ENCODE measurements around the gene RTL10.

Gene RTL10

GRCh38 chr22:19875061-19875530 lies 20.4 kb upstream of the RTL10 start:
- TF ChIP-seq POLR2A (IDR thresholded peaks at IDR 0.05; ENCODE audit: extremely low read depth, insufficient read length) (no peak), MAX (IDR thresholded peaks at IDR 0.05; ENCODE audit: low read depth, low read length) (no peak), MYC (IDR thresholded peaks at IDR 0.05; ENCODE audit: low read depth, low read length) (no peak), CTCF (IDR thresholded peaks at IDR 0.05; ENCODE audit: low read depth, low read length) (no peak)
- H3K4me3 ChIP-seq (ENCODE audit: low read depth, low read length), result no peak overlapping the region
- no peak for DNase-seq (ENCODE audit: low read depth)

DNA sequence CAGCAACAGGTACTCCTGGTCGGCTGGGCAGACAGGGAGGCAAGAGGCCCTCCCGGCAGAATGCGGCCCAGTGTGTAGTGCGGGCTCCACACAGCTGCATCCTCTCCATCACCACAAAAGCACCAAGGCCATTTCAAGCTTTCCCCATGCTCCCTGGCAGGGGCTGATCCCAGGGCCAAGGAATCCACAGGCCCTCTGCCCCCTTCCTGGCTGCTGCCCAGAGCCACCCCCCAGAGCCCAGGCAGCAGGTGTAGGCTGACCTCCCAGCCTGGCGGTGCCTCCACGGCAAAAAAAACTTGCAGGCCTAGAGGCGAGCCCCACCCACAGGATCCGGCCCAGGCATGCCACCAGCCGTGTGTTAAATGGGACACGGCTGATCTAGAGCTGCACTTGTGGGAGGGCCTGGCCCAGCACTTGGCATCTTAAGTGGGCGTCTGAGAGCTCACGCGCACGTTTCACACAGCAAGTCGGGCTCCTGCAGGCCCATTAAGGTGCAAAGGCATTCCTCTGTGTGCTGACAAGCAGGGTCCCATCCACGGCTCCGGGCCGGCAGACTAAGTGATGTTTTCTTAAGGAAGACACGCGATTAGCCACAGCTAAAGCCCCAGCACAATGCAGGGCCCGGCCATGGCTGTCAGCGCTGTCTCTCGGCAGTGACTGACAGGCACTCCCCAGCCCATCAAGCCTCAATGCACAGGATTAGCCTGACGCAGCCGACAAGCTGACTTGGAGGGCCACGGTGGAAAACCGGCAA lies 19.8 kb upstream of the RTL10 start:
- no peak overlapping the region for H3K4me3 ChIP-seq (ENCODE audit: low read depth, low read length)
- TF ChIP-seq POLR2A (IDR thresholded peaks at IDR 0.05; ENCODE audit: extremely low read depth, insufficient read length), result no peak
- no peak for TF ChIP-seq MYC (IDR thresholded peaks at IDR 0.05; ENCODE audit: low read depth, low read length)
- no peak for TF ChIP-seq CTCF (IDR thresholded peaks at IDR 0.05; ENCODE audit: low read depth, low read length)
- no peak for TF ChIP-seq MAX (IDR thresholded peaks at IDR 0.05; ENCODE audit: low read depth, low read length)
- DNase-seq (ENCODE audit: low read depth), result no peak

DNA sequence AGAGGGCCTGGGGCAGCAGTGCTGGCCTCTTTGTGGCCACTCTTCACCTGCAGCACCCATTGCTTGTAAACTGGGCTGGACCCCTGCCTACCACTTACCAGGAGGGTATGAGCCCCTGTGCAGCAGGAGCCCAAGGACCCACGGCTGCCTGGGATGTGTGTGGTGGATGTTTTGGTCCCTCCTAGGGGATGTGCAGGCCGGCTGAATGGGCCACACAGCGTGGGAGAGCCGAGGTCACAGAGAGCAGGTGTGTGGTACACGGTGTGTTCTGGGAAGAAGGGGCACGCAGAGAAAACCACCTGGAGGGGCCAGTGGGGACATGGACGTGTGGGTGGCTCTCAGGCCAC lies 19.3 kb upstream of the RTL10 start:
- no peak for TF ChIP-seq POLR2A (IDR thresholded peaks at IDR 0.05; ENCODE audit: extremely low read depth, insufficient read length)
- no peak for TF ChIP-seq CTCF (IDR thresholded peaks at IDR 0.05; ENCODE audit: low read depth, low read length)
- TF ChIP-seq MYC (IDR thresholded peaks at IDR 0.05; ENCODE audit: low read depth, low read length), result no peak
- no peak for TF ChIP-seq MAX (IDR thresholded peaks at IDR 0.05; ENCODE audit: low read depth, low read length)
- H3K4me3 ChIP-seq (ENCODE audit: low read depth, low read length), result no peak overlapping the region
- DNase-seq (ENCODE audit: low read depth), result no peak

GRCh38 chr22:19873138-19873959 lies 18.7 kb upstream of the RTL10 start:
- DNase-seq (ENCODE audit: low read depth), result no peak
- TF ChIP-seq MYC (IDR thresholded peaks at IDR 0.05; ENCODE audit: low read depth, low read length) (no peak), CTCF (IDR thresholded peaks at IDR 0.05; ENCODE audit: low read depth, low read length) (no peak)
- H3K4me3 ChIP-seq (ENCODE audit: low read depth, low read length), result no peak overlapping the region

DNA sequence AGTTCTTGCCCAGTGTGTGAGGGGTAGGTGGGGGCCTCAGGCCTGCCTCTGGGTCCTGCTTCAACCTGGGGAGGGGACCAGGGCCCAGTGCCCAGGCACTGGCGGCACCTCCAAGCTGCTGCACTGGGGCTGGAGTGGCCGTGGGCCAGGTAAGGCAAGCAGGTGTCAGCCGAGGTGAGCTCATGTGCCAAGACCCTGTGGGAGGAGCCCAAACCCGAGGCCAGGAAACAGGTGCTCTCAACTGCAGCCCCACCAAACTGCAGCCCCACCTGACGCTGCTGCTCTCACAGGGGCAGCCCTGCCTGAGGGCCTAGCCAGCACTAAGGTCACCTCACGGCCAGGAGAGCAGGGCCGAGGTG lies 18.1 kb upstream of the RTL10 start:
- H3K4me3 ChIP-seq (ENCODE audit: low read depth, low read length), result no peak overlapping the region
- no peak for DNase-seq (ENCODE audit: low read depth)
- TF ChIP-seq POLR2A (IDR thresholded peaks at IDR 0.05; ENCODE audit: extremely low read depth, insufficient read length) (no peak), CTCF (IDR thresholded peaks at IDR 0.05; ENCODE audit: low read depth, low read length) (no peak), MAX (IDR thresholded peaks at IDR 0.05; ENCODE audit: low read depth, low read length) (no peak), MYC (IDR thresholded peaks at IDR 0.05; ENCODE audit: low read depth, low read length) (no peak)

All from NB4 (cell line).